Activated CD8-positive, alpha-beta T cell treated with anti-CD3 and anti-CD28 coated beads, Interleukin-2, amount 10 ng/mL, durations not matched to agents 7 days and 5 days (primary cell): ENCODE data around the gene FGA. TPM values are rescaled to one million over a fixed set of nuclear protein-coding genes. Genes with fewer than 3 reads are reported as not detected.

Experiments used
- ATAC-seq: fragments of 150-1000 bp; cut with Tn5 transposase; one replicate; pipeline ENCODE4 v1.10.0; 2021; ENCODE audit warnings: moderate library complexity
- CTCF ChIA-PET: fragments of 350-600 bp; sonication (Branson Sonifier 250); formaldehyde crosslinking; loops from one replicate; lab custom pipeline; 2021; ENCODE audit warnings: antibody characterized with exemption; lab: Charles Lee
- POLR2A ChIA-PET: fragments of 350-600 bp; sonication (Branson Sonifier 250); formaldehyde crosslinking; loops from one replicate; lab custom pipeline; 2021; ENCODE audit warnings: antibody characterized with exemption; lab: Charles Lee
- DNase-seq: peaks from one replicate; pipeline ENCODE4 v3.0.0-alpha.2; 2020
- H3K27ac Mint-ChIP-seq: one replicate; pipeline ENCODE4 v1.8.0; 2021; ENCODE audit warnings: mild to moderate bottlenecking, mixed read lengths
- H3K27me3 Mint-ChIP-seq: one replicate; pipeline ENCODE4 v1.8.0; 2021; ENCODE audit warnings: low read depth, mixed read lengths
- H3K36me3 Mint-ChIP-seq: one replicate; pipeline ENCODE4 v1.8.0; 2021; ENCODE audit warnings: low read depth, mixed read lengths
- H3K4me1 Mint-ChIP-seq: one replicate; pipeline ENCODE4 v1.8.0; 2021; ENCODE audit warnings: low read depth, mixed read lengths
- H3K4me3 Mint-ChIP-seq: one replicate; pipeline ENCODE4 v1.8.0; 2021; ENCODE audit warnings: mild to moderate bottlenecking, mixed read lengths
- H3K9me3 Mint-ChIP-seq: one replicate; pipeline ENCODE4 v1.8.0; 2022; ENCODE audit warnings: mixed read lengths; ENCODE audit not compliant: insufficient read depth
- total RNA-seq, 2 experiments: library from RNA; stranded (reverse); gene quantifications; one replicate each; pipeline ENCODE4 v1.2.3, GENCODE V29; 2021

FGA gene
- total RNA-seq, 2 experiments from 2014 or later = not detected

DNA sequence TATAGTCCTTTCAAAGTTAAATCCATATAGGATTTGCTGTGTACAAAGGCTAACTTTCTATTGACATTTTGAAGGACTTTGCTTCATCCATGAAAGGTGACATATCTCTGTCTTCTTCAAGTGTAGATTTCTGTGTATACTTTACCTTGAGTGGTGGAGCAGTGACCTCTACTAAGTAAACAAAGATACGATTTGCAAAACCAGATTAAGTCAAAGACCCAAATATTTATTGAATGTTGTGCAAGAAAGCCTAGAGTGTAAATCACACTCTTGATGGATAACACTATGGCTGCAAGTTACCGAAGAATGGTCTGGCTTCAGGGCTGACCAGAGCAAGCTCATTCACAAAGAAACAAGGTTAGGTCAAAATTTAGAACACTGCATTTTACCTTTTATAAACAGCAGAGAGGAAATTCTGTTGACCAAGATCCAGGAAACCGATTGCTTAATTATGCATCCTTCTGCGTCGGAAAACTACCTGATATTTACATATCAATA, 27.3 kb upstream of the FGA start:
- H3K4me3 Mint-ChIP-seq = no peak overlapping the region
- peaks cover 12% of the 10 kb centered on the region for H3K27me3 Mint-ChIP-seq
- no peaks in the 10 kb centered on the region for H3K9me3 Mint-ChIP-seq
- peaks cover 5% of the 10 kb centered on the region for H3K36me3 Mint-ChIP-seq
- ATAC-seq (no peak), DNase-seq (no peak)
- CTCF ChIA-PET = interaction anchor here (1.0 to 15.3 kb wide), 5 partner anchors 12 to 67 kb away, joined by 3 to 206 read pairs (median 19); partner anchors contain the start of genes FGB and PLRG1
- H3K27ac Mint-ChIP-seq = no peak overlapping the region
- POLR2A ChIA-PET = interaction anchor here (1.8 kb wide), 1 partner anchor 68 kb away, joined by 8 read pairs; the partner anchor contains the start of gene PLRG1
- peaks cover 11% of the 10 kb centered on the region for H3K4me1 Mint-ChIP-seq

DNA sequence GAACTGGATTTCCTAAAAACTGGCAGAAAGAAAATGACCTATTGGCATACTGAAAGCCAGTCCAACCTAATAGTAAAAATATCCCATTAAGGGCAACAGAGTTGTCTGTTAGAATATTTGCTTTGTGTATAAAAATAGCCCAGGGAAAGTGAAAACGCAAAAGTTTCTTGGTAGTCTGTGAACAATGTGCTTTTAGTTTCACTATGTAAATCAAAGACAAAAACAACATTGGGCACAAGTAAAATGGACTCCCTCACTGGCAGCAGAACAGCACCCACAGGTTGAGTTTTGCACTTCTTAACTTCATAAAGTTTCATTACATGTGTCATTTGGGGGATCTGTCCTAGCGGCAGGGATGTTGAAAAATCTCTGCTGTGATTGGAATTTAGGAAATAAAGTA, 26.2 kb upstream of the FGA start:
- CTCF ChIA-PET = interaction anchor here (1.2 to 15.3 kb wide), 3 partner anchors 9 to 66 kb away, joined by 3 to 206 read pairs (median 160); partner anchors contain the start of genes FGB and PLRG1
- Mint-ChIP-seq H3K27ac (no peak overlapping the region), H3K9me3 (no peaks in the 10 kb centered on the region), H3K27me3 (peaks cover 16% of the 10 kb centered on the region), H3K4me3 (peak overlapping the region; percentile 10), H3K4me1 (peaks cover 11% of the 10 kb centered on the region), H3K36me3 (peaks cover 5% of the 10 kb centered on the region)
- ATAC-seq (peak; percentile 42), DNase-seq (peak; percentile 25)
- POLR2A ChIA-PET = no interaction called here

DNA sequence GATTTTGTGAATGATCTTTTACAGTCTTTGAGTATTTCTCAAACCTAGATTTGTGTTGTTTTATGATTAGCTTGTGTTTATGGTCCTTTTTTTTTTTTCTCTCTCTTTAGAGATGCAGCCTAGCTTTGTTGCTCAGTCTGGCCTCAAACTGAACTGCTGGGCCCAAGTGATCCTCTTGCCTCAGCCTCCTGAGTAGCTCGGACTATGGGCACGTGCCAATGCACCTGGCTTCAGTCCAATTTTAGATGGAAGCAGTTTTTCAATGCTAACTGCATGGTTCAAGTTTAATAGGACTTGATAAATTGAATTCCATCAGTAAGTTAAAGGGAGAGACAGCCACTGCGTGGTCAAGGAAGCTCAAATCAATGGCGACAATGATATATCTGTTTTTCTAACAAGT, 25.7 kb upstream of the FGA start:
- DNase-seq (no peak), ATAC-seq (no peak)
- peaks cover 5% of the 10 kb centered on the region for H3K36me3 Mint-ChIP-seq
- peak overlapping the region; percentile 37 for H3K27ac Mint-ChIP-seq
- ChIA-PET CTCF (interaction anchor here (1.2 to 15.3 kb wide), 3 partner anchors 10 to 65 kb away, joined by 3 to 206 read pairs (median 160); partner anchors contain the start of genes FGB and PLRG1), POLR2A (no interaction called here)
- H3K27me3 Mint-ChIP-seq = peaks cover 14% of the 10 kb centered on the region
- H3K4me1 Mint-ChIP-seq = peaks cover 11% of the 10 kb centered on the region
- no peak overlapping the region for H3K4me3 Mint-ChIP-seq
- no peaks in the 10 kb centered on the region for H3K9me3 Mint-ChIP-seq

DNA sequence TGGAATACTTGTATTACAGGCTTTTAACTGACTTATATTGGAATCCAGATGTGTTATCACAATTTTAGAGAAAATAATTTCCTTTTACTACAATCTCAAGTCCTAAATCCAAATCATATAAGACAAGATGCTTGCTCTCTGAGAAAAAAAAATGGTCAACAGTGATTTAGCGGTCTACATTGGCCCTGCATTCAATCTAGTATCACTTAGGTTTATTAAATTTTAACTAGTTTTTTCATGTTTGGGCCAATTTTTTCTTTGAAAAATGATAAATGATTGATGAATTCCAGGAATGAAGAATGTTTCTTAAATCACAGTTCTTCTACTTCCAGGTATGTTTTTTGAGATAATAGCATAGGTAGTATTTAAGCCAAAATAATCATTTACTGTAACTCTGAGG, 24.7 kb upstream of the FGA start:
- DNase-seq (no peak), ATAC-seq (no peak)
- H3K36me3 Mint-ChIP-seq = peaks cover 5% of the 10 kb centered on the region
- no peak overlapping the region for H3K4me3 Mint-ChIP-seq
- H3K27ac Mint-ChIP-seq = no peak overlapping the region
- ChIA-PET POLR2A (no interaction called here), CTCF (interaction anchor here (1.0 to 15.3 kb wide), 3 partner anchors 55 to 65 kb away, joined by 3 to 160 read pairs (median 5); partner anchors contain the start of genes FGB and PLRG1)
- peaks cover 17% of the 10 kb centered on the region for H3K27me3 Mint-ChIP-seq
- peaks cover 11% of the 10 kb centered on the region for H3K4me1 Mint-ChIP-seq
- no peaks in the 10 kb centered on the region for H3K9me3 Mint-ChIP-seq

DNA sequence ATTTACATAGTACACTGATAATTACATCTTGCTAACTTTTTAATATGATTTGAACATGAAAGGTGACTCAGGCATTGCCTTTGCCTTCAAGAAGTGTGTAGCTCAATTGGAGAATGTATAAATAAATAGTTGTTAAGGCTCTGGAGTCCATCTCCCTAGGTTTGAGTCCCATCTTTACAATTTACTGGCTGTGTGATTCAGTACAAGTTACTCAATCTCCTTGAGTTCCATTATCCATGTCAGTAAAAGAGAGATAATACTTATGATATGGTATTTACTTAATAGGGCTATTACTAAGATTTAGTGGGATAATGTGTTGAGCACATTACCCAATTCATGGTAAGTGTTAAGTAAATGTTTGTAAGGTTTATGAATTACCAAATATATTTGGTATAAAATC, 23.8 kb upstream of the FGA start:
- DNase-seq (no peak), ATAC-seq (no peak)
- ChIA-PET CTCF (interaction anchor here (1.0 to 15.3 kb wide), 4 partner anchors 9 to 64 kb away, joined by 3 to 160 read pairs (median 5); partner anchors contain the start of genes FGB and PLRG1), POLR2A (no interaction called here)
- peaks cover 17% of the 10 kb centered on the region for H3K27me3 Mint-ChIP-seq
- H3K4me1 Mint-ChIP-seq = peaks cover 11% of the 10 kb centered on the region
- H3K27ac Mint-ChIP-seq = no peak overlapping the region
- H3K36me3 Mint-ChIP-seq = peaks cover 5% of the 10 kb centered on the region
- H3K4me3 Mint-ChIP-seq = no peak overlapping the region
- H3K9me3 Mint-ChIP-seq = no peaks in the 10 kb centered on the region

GRCh38 chr4:154612472-154613414, 22.2 kb upstream of the FGA start, which contains the start of gene FGG:
TSS of gene FGG (minus strand) at chr4:154612656. CDS start at chr4:154612609, 47 bp downstream.
- Mint-ChIP-seq H3K27me3 (peaks cover 24% of the 10 kb centered on the region), H3K4me1 (peaks cover 11% of the 10 kb centered on the region), H3K4me3 (no peak within 1 kb of the TSS), H3K36me3 (peaks cover 5% of the 10 kb centered on the region), H3K27ac (no peak within 1 kb of the TSS), H3K9me3 (no peaks in the 10 kb centered on the region)
- DNase-seq (no peak), ATAC-seq (no peak)
- ChIA-PET CTCF (interaction anchor here (1.1 to 15.3 kb wide), 3 partner anchors 52 to 62 kb away, joined by 4 to 160 read pairs (median 5); partner anchors contain the start of genes FGB and PLRG1), POLR2A (no interaction called here)

- H3K4me3 Mint-ChIP-seq = no peak overlapping the region
- H3K36me3 Mint-ChIP-seq = peaks cover 3% of the 10 kb centered on the region
- H3K4me1 Mint-ChIP-seq = peaks cover 7% of the 10 kb centered on the region
- CTCF ChIA-PET = interaction anchor here (15.3 kb wide), 1 partner anchor 51 kb away, joined by 160 read pairs; the partner anchor contains the start of gene FGB
- no peaks in the 10 kb centered on the region for H3K9me3 Mint-ChIP-seq
- DNase-seq (no peak), ATAC-seq (no peak)
- H3K27me3 Mint-ChIP-seq = peaks cover 25% of the 10 kb centered on the region
- POLR2A ChIA-PET = no interaction called here
- H3K27ac Mint-ChIP-seq = no peak overlapping the region
Measured at GRCh38 chr4:154611833-154612232, 21.3 kb upstream of the FGA start.

GRCh38 chr4:154610582-154610981, 20.0 kb upstream of the FGA start:
- POLR2A ChIA-PET = no interaction called here

GRCh38 chr4:154609532-154609931, 19.0 kb upstream of the FGA start:
- Mint-ChIP-seq H3K9me3 (no peaks in the 10 kb centered on the region), H3K4me3 (no peak overlapping the region), H3K27ac (no peak overlapping the region), H3K27me3 (peaks cover 33% of the 10 kb centered on the region), H3K36me3 (no peaks in the 10 kb centered on the region), H3K4me1 (no peaks in the 10 kb centered on the region)
- ATAC-seq (no peak), DNase-seq (no peak)
- ChIA-PET CTCF (interaction anchor here (0.8 to 1.9 kb wide), 2 partner anchors 50 to 59 kb away, joined by 4 to 8 read pairs; partner anchors contain the start of gene PLRG1), POLR2A (no interaction called here)

More at GRCh38 chr4:154610582-154610981, 20.0 kb upstream of the FGA start:
- Mint-ChIP-seq H3K4me1 (no peaks in the 10 kb centered on the region), H3K27me3 (peaks cover 32% of the 10 kb centered on the region), H3K27ac (no peak overlapping the region), H3K9me3 (no peaks in the 10 kb centered on the region), H3K4me3 (no peak overlapping the region), H3K36me3 (no peaks in the 10 kb centered on the region)
- DNase-seq = no peak
- ATAC-seq = no peak
- CTCF ChIA-PET = interaction anchor here (1.9 kb wide), 1 partner anchor 51 kb away, joined by 8 read pairs; no protein-coding TSS in a partner anchor

GRCh38 chr4:154608361-154609252, 18.1 kb upstream of the FGA start:
- DNase-seq (no peak), ATAC-seq (no peak)
- CTCF ChIA-PET = interaction anchor here (0.8 kb wide), 1 partner anchor 58 kb away, joined by 4 read pairs; the partner anchor contains the start of gene PLRG1
- peaks cover 33% of the 10 kb centered on the region for H3K27me3 Mint-ChIP-seq
- POLR2A ChIA-PET = no interaction called here
- H3K27ac Mint-ChIP-seq = no peak overlapping the region
- no peaks in the 10 kb centered on the region for H3K9me3 Mint-ChIP-seq
- no peaks in the 10 kb centered on the region for H3K4me1 Mint-ChIP-seq
- no peaks in the 10 kb centered on the region for H3K36me3 Mint-ChIP-seq
- H3K4me3 Mint-ChIP-seq = no peak overlapping the region
